HUES64 (cell line): ENCODE measurements around the gene GIT2.

Source experiments
- H3K27ac ChIP-seq: 2 replicates; pipeline ENCODE4 v1.7.0; 2013; ENCODE audit warnings: low read depth, low read length, inconsistent platforms
- H3K27me3 ChIP-seq: 2 replicates; pipeline ENCODE4 v1.6.1; 2013; ENCODE audit warnings: mild to moderate bottlenecking, low read length; ENCODE audit not compliant: insufficient read depth
- H3K36me3 ChIP-seq: 2 replicates; pipeline ENCODE4 v1.6.1; 2013; ENCODE audit warnings: mild to moderate bottlenecking, low read length; ENCODE audit not compliant: insufficient read depth
- H3K4me1 ChIP-seq: 2 replicates; pipeline ENCODE4 v1.6.1; 2013; ENCODE audit warnings: mild to moderate bottlenecking, low read length, moderate library complexity; ENCODE audit not compliant: insufficient read depth
- H3K4me3 ChIP-seq: 2 replicates; pipeline ENCODE4 v1.5.1; 2013; ENCODE audit warnings: mild to moderate bottlenecking, low read length, moderate library complexity
- H3K9ac ChIP-seq: 2 replicates; pipeline ENCODE4 v1.6.1; 2013; ENCODE audit warnings: mild to moderate bottlenecking, low read depth, low read length
- H3K9me3 ChIP-seq: 2 replicates; pipeline ENCODE4 v1.6.1; 2013; ENCODE audit warnings: low read depth, low read length; ENCODE audit not compliant: insufficient read depth
- WGBS: fragments of 150-250, 120-280 bp; methylation state at CpG from one replicate; pipeline ENCODE4 v1.1.7; 2013; ENCODE audit warnings: missing lambda C conversion rate; 5-methylcytosine and 5-hydroxymethylcytosine counted together

The GIT2 gene

GRCh38 chr12:109944561-109945359 lies 51.4 kb downstream of the GIT2 start:
- peaks cover 18% of the 10 kb centered on the region; the same call in 1 of the 2 replicates for H3K36me3 ChIP-seq
- peak overlapping the region; percentile 39; the same call in 1 of the 2 replicates for H3K27ac ChIP-seq
- no peak overlapping the region for H3K9ac ChIP-seq
- WGBS = 32% methylated on average over 13 of the region's 17 CpGs
- no peaks in the 10 kb centered on the region for H3K27me3 ChIP-seq
- H3K4me1 ChIP-seq = peaks cover 29% of the 10 kb centered on the region
- H3K4me3 ChIP-seq = 0 out of 2 replicates have a peak overlapping the region, but pooled peaks have one; percentile 11
- H3K9me3 ChIP-seq = no peaks in the 10 kb centered on the region

- WGBS = 95% methylated on average over 7 of the region's 7 CpGs
- Histone ChIP-seq H3K9ac (no peak overlapping the region), H3K27me3 (no peaks in the 10 kb centered on the region), H3K27ac (no peak overlapping the region), H3K4me1 (peaks cover 29% of the 10 kb centered on the region), H3K9me3 (no peaks in the 10 kb centered on the region), H3K36me3 (peaks cover 14% of the 10 kb centered on the region; the same call in 1 of the 2 replicates), H3K4me3 (no peak overlapping the region)
Observed at GRCh38 chr12:109943811-109944210, 52.4 kb downstream of the GIT2 start.

GRCh38 chr12:109940339-109940923 lies 55.7 kb downstream of the GIT2 start:
- Histone ChIP-seq H3K27ac (no peak overlapping the region), H3K4me1 (peaks cover 11% of the 10 kb centered on the region), H3K36me3 (peaks cover 20% of the 10 kb centered on the region), H3K27me3 (no peaks in the 10 kb centered on the region), H3K9me3 (no peaks in the 10 kb centered on the region), H3K9ac (no peak overlapping the region), H3K4me3 (no peak overlapping the region)
- 86% methylated on average over 6 of the region's 6 CpGs for WGBS

GRCh38 chr12:109939504-109939903 lies 56.7 kb downstream of the GIT2 start:
- Histone ChIP-seq H3K36me3 (peaks cover 24% of the 10 kb centered on the region), H3K27me3 (no peaks in the 10 kb centered on the region), H3K9ac (no peak overlapping the region), H3K4me1 (peaks cover 3% of the 10 kb centered on the region; the same call in 1 of the 2 replicates), H3K9me3 (no peaks in the 10 kb centered on the region), H3K27ac (no peak overlapping the region), H3K4me3 (no peak overlapping the region)
- 86% methylated on average over 1 of the region's 2 CpGs for WGBS

GRCh38 chr12:109938947-109939346 lies 57.2 kb downstream of the GIT2 start:
- Histone ChIP-seq H3K9ac (no peak overlapping the region), H3K36me3 (peaks cover 26% of the 10 kb centered on the region), H3K27ac (no peak overlapping the region), H3K27me3 (no peaks in the 10 kb centered on the region), H3K4me3 (no peak overlapping the region), H3K4me1 (no peaks in the 10 kb centered on the region), H3K9me3 (no peaks in the 10 kb centered on the region)
- WGBS = 97% methylated on average over 7 of the region's 7 CpGs

DNA sequence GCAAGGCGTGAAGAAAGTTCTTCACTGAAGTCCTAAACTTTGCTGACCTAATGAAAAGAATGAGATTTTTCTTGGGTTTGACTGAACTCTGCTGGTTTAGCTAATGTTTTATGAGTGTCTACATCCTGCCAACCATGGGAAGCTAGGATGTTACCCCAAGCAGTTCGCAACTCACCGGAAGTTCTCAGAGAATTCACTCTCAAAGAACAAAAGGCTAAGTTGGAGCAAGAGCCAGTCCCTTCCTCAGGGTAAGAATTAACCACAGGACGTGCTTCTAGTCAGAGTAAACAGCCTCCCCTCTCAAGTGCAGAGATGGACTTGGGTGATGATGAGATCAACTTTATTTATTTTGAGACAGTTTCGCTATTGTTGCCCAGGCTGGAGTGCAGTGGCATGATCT lies 58.8 kb downstream of the GIT2 start:
- Histone ChIP-seq H3K36me3 (peaks cover 39% of the 10 kb centered on the region), H3K4me3 (no peak overlapping the region), H3K9me3 (no peaks in the 10 kb centered on the region), H3K4me1 (no peaks in the 10 kb centered on the region), H3K27me3 (no peaks in the 10 kb centered on the region), H3K27ac (no peak overlapping the region), H3K9ac (no peak overlapping the region)
- WGBS = 96% methylated on average over 5 of the region's 5 CpGs

DNA sequence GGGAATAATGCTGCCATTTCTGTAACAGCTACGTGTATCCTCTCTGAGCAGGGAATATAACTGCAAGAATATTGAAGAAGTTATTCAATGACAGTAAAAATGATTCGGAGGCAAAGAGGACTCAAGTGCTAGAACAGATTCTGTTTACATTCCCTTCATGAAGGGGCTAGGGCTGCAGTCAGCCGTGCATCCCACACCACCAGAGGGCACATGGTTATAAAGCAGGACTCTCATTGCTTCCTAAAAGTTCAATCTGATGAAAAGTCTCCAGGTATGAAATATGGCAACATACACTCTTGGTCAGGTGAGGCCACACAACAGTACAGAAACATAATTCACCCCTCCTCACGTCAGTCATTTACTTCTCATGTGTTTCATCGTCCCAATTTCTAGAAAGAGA lies 62.1 kb downstream of the GIT2 start:
- Histone ChIP-seq H3K9ac (no peak overlapping the region), H3K36me3 (peaks cover 60% of the 10 kb centered on the region), H3K4me1 (no peaks in the 10 kb centered on the region; the same call in 1 of the 2 replicates), H3K27ac (no peak overlapping the region), H3K27me3 (no peaks in the 10 kb centered on the region), H3K4me3 (no peak overlapping the region), H3K9me3 (no peaks in the 10 kb centered on the region)
- 90% methylated on average over 5 of the region's 5 CpGs for WGBS

- Histone ChIP-seq H3K27ac (no peak overlapping the region), H3K4me1 (no peaks in the 10 kb centered on the region; the same call in 1 of the 2 replicates), H3K9ac (no peak overlapping the region), H3K27me3 (no peaks in the 10 kb centered on the region), H3K36me3 (peaks cover 50% of the 10 kb centered on the region), H3K4me3 (no peak overlapping the region), H3K9me3 (no peaks in the 10 kb centered on the region)
- WGBS = 94% methylated on average over 14 of the region's 14 CpGs
Observed at GRCh38 chr12:109932878-109933503, 63.2 kb downstream of the GIT2 start.

DNA sequence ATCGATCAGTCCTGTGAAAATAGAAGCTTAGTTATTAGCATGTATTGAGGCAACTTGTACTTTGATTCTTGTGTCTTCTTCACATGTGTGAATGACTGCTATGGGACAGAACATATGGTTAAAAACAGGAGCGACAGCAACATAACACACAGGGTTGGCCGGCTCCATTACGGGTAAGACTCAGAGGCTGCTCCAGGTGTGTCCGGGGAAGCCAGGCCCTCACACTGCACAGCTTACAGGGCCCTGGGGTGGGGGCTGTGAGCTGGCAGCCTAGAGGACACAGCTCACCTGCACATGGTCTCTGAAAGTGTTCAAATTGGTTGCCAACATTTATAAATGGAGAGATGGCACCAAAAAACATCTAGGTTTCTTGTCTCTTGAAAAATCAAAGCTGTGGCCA lies 65.0 kb downstream of the GIT2 start:
- Histone ChIP-seq H3K27me3 (no peaks in the 10 kb centered on the region), H3K4me3 (no peak overlapping the region), H3K9ac (no peak overlapping the region), H3K27ac (no peak overlapping the region), H3K4me1 (no peaks in the 10 kb centered on the region; the same call in 1 of the 2 replicates), H3K9me3 (no peaks in the 10 kb centered on the region), H3K36me3 (peaks cover 48% of the 10 kb centered on the region)
- 95% methylated on average over 5 of the region's 5 CpGs for WGBS

GRCh38 chr12:109930028-109930800 lies 66.0 kb downstream of the GIT2 start:
- WGBS = 92% methylated on average over 16 of the region's 16 CpGs
- H3K36me3 ChIP-seq = peaks cover 40% of the 10 kb centered on the region
- no peaks in the 10 kb centered on the region; the same call in 1 of the 2 replicates for H3K4me1 ChIP-seq
- no peak overlapping the region for H3K27ac ChIP-seq
- H3K9ac ChIP-seq = no peak overlapping the region
- no peaks in the 10 kb centered on the region for H3K27me3 ChIP-seq
- H3K9me3 ChIP-seq = no peaks in the 10 kb centered on the region
- no peak overlapping the region for H3K4me3 ChIP-seq
